ENCODE data around the gene LAMA2.

DNA sequence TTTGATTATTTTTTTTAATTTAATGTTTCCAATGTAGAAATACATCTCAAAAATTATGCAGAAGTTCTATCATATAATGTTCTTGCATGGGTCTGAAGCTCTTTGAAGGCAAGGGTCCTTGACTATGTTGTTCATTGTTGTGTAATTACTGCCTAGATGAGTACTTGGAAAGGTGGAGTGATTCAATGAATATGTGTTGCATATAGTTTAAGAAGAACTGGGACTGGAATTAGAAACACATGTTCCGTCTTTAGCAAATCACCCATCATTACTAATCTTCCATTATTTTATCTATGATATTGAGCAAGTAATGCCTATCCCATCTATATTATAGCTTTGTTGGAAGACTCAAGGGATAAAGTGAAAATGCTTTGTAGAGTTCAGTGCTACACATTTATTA, 147.3 kb downstream of the LAMA2 start:
- no peak for TF ChIP-seq POLR2AphosphoS5 (IDR thresholded peaks at IDR 0.05; ENCODE audit: low read depth, low read length)
- TF ChIP-seq, protein P1, sequence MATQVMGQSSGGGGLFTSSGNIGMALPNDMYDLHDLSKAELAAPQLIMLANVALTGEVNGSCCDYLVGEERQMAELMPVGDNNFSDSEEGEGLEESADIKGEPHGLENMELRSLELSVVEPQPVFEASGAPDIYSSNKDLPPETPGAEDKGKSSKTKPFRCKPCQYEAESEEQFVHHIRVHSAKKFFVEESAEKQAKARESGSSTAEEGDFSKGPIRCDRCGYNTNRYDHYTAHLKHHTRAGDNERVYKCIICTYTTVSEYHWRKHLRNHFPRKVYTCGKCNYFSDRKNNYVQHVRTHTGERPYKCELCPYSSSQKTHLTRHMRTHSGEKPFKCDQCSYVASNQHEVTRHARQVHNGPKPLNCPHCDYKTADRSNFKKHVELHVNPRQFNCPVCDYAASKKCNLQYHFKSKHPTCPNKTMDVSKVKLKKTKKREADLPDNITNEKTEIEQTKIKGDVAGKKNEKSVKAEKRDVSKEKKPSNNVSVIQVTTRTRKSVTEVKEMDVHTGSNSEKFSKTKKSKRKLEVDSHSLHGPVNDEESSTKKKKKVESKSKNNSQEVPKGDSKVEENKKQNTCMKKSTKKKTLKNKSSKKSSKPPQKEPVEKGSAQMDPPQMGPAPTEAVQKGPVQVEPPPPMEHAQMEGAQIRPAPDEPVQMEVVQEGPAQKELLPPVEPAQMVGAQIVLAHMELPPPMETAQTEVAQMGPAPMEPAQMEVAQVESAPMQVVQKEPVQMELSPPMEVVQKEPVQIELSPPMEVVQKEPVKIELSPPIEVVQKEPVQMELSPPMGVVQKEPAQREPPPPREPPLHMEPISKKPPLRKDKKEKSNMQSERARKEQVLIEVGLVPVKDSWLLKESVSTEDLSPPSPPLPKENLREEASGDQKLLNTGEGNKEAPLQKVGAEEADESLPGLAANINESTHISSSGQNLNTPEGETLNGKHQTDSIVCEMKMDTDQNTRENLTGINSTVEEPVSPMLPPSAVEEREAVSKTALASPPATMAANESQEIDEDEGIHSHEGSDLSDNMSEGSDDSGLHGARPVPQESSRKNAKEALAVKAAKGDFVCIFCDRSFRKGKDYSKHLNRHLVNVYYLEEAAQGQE (IDR thresholded peaks at IDR 0.05; ENCODE audit: insufficient read depth in 1 of 2, low read depth in 2 of 2, low read length in 2 of 2) = no peak
- TF ChIP-seq FOXP2 (optimal IDR thresholded peaks at IDR 0.05; ENCODE audit: borderline replicate concordance, extremely low read depth, extremely low read length, insufficient read depth) = no peak
- TF ChIP-seq TAF1 (IDR thresholded peaks at IDR 0.05; ENCODE audit: borderline replicate concordance, insufficient read depth, low read length) = no peak

Measured in PFSK-1 (cell line).